HepG2 (cell line): ENCODE data around the gene TOM1L1. TPM values are rescaled to one million over a fixed set of nuclear protein-coding genes. Genes with fewer than 3 reads are reported as not detected.
A peak's percentile ranks its signal among the peaks of the same experiment; 100 is the strongest.

Experiments
- BRD4 ChIP-seq: sonication (generic); formaldehyde crosslinking; IDR thresholded peaks from 2 replicates; pipeline ENCODE4 v1.4.0; 2020; ENCODE audit warnings: missing genetic modification reagents
- CENPX ChIP-seq: sonication (generic); formaldehyde crosslinking; IDR thresholded peaks from 2 replicates; pipeline ENCODE4 v1.9.0; 2021; ENCODE audit warnings: mild to moderate bottlenecking, missing genetic modification reagents, moderate library complexity
- ESRRA ChIP-seq: sonication (generic); formaldehyde crosslinking; IDR thresholded peaks from 2 replicates; pipeline ENCODE4 v1.5.1; 2020; ENCODE audit warnings: mild to moderate bottlenecking, low read depth, missing genetic modification reagents
- GATAD1 ChIP-seq: IDR thresholded peaks from 2 replicates; pipeline ENCODE4 v1.6.1; 2016; ENCODE audit warnings: missing genetic modification reagents, missing compliant biosample characterization
- IRX3 ChIP-seq: sonication (generic); formaldehyde crosslinking; IDR thresholded peaks from 2 replicates; pipeline ENCODE4 v1.8.1; 2023; ENCODE audit warnings: mild to moderate bottlenecking, low read depth, missing genetic modification reagents, borderline replicate concordance
- MAFF ChIP-seq: IDR thresholded peaks from 2 replicates; pipeline ENCODE4 v1.6.1; 2011; ENCODE audit warnings: low read depth, low read length, improper control_type of control experiment
- NONO ChIP-seq, 2 experiments: fragments of 450-650 bp in 1 of 2; sonication (generic) in 1 of 2; formaldehyde crosslinking in 1 of 2; IDR thresholded peaks in 1 of 2; conservative IDR thresholded peaks in 1 of 2; 2 replicates each; pipeline versions ENCODE4 v1.6.1 to v1.8.0; 2017 to 2022; ENCODE audit warnings: mild to moderate bottlenecking in 1 of 2, missing genetic modification reagents in 1 of 2, moderate library complexity in 1 of 2
- PITX1 ChIP-seq: sonication (generic); formaldehyde crosslinking; IDR thresholded peaks from 2 replicates; pipeline ENCODE4 v1.5.1; 2020; ENCODE audit warnings: mild to moderate bottlenecking, missing genetic modification reagents
- PLRG1 ChIP-seq: fragments of 450-650 bp; conservative IDR thresholded peaks from 2 replicates; pipeline ENCODE4 v1.6.1; 2016
- RAD21 ChIP-seq: fragments of 450-650 bp; formaldehyde crosslinking; IDR thresholded peaks from 2 replicates; pipeline ENCODE4 v1.5.0; 2020; ENCODE audit warnings: mild to moderate bottlenecking
- ZBTB38 ChIP-seq: sonication (generic); formaldehyde crosslinking; IDR thresholded peaks from 2 replicates; pipeline ENCODE4 v1.5.1; 2020; ENCODE audit warnings: mild to moderate bottlenecking, missing genetic modification reagents
- ZC3H13 ChIP-seq: sonication (generic); formaldehyde crosslinking; IDR thresholded peaks from 2 replicates; pipeline ENCODE4 v1.8.1; 2023; ENCODE audit warnings: mild to moderate bottlenecking, missing genetic modification reagents, moderate library complexity
- ZNF20 ChIP-seq: sonication (generic); formaldehyde crosslinking; IDR thresholded peaks from 2 replicates; pipeline ENCODE4 v1.4.0; 2020; ENCODE audit warnings: mild to moderate bottlenecking, moderate library complexity, missing genetic modification reagents
- ZNF446 ChIP-seq: sonication (generic); formaldehyde crosslinking; IDR thresholded peaks from 2 replicates; pipeline ENCODE4 v1.5.0; 2020; ENCODE audit warnings: mild to moderate bottlenecking, missing genetic modification reagents
- ZNF556 ChIP-seq: sonication (generic); formaldehyde crosslinking; IDR thresholded peaks from 2 replicates; pipeline ENCODE4 v1.4.0; 2020; ENCODE audit warnings: mild to moderate bottlenecking, missing genetic modification reagents, borderline replicate concordance
- polyA plus RNA-seq, 8 experiments: library from polyadenylated mRNA; depleted of rRNA in 3 of 8; stranded (reverse) in 7 of 8; unstranded in 1 of 8; fragments of >200 nt; fragmentation: Illumina TruSeq in 4 of 8; extraction: Trizol in 4 of 8; gene quantifications; 2 replicates each; pipeline versions ENCODE4 v1.2.1 to v1.2.3, GENCODE V29; 2011 to 2016; ENCODE audit warnings: low read depth in 4 of 8, missing spikeins in 1 of 8, mixed read lengths in 1 of 8; ENCODE audit not compliant: insufficient read depth in 1 of 8
- total RNA-seq, 5 experiments: library from RNA; depleted of rRNA; stranded (reverse); fragments of >200 nt; fragmentation: Illumina TruSeq; extraction: Trizol; gene quantifications; 2 replicates each; pipeline ENCODE4 v1.2.3, GENCODE V29; 2016; ENCODE audit warnings: low read depth in 1 of 5
- TF ChIP-seq, protein P1 (sequence below): sonication (generic); formaldehyde crosslinking; IDR thresholded peaks from 2 replicates; pipeline ENCODE4 v1.4.0; 2020; ENCODE audit warnings: missing genetic modification reagents
- TF ChIP-seq, protein P2 (sequence below): sonication (generic); formaldehyde crosslinking; IDR thresholded peaks from 2 replicates; pipeline ENCODE4 v1.8.0; 2022; ENCODE audit warnings: mild to moderate bottlenecking, missing genetic modification reagents, moderate library complexity
- TF ChIP-seq, protein P3 (sequence below): sonication (generic); formaldehyde crosslinking; IDR thresholded peaks from 2 replicates; pipeline ENCODE4 v1.5.1; 2020; ENCODE audit warnings: missing genetic modification reagents, mild to moderate bottlenecking, borderline replicate concordance
- TF ChIP-seq, protein P4 (sequence below): sonication (generic); formaldehyde crosslinking; IDR thresholded peaks from 2 replicates; pipeline ENCODE4 v1.5.1; 2020; ENCODE audit warnings: missing genetic modification reagents, mild to moderate bottlenecking, borderline replicate concordance
- TF ChIP-seq, protein P5 (sequence below): sonication (generic); formaldehyde crosslinking; IDR thresholded peaks from 2 replicates; pipeline ENCODE4 v1.4.0; 2020; ENCODE audit warnings: missing genetic modification reagents

Gene TOM1L1
- total and polyA plus RNA-seq, 2 of the 13 experiments (the other 11 are each of a cell fraction or from before 2014, with no cell fraction given), result 45.3 to 51.3 TPM

DNA sequence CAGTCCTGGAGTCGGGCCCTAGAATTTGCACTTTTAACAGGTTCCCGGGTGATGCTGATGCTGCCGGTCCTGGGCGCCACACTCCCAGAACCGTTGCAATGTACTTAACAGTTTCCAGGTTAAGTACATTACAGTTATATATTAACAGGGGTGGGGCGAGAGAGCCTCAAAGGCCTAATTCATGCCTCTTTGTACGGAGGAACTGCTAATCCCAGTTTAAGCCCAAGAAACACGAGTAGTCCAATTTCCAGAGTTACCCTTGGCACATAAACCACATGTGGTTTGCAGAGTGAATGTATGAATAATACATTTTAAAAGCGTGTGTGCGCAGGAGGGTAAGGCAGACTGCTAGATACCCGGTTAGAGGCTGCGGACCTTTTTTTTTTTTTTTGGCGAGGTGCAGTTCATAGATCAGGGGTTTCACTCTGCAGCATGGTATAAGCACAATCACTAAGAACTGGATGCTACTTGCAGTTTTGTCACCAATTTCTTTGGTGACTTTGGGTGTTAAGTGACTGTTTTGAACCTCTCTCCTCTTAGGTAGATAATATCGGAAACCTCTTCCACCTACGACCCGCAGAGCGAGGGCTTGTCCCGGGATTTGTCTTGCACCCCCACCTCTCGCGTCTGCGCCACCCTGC lies 67.1 kb downstream of the TOM1L1 start (continued):
- TF ChIP-seq, protein P1, sequence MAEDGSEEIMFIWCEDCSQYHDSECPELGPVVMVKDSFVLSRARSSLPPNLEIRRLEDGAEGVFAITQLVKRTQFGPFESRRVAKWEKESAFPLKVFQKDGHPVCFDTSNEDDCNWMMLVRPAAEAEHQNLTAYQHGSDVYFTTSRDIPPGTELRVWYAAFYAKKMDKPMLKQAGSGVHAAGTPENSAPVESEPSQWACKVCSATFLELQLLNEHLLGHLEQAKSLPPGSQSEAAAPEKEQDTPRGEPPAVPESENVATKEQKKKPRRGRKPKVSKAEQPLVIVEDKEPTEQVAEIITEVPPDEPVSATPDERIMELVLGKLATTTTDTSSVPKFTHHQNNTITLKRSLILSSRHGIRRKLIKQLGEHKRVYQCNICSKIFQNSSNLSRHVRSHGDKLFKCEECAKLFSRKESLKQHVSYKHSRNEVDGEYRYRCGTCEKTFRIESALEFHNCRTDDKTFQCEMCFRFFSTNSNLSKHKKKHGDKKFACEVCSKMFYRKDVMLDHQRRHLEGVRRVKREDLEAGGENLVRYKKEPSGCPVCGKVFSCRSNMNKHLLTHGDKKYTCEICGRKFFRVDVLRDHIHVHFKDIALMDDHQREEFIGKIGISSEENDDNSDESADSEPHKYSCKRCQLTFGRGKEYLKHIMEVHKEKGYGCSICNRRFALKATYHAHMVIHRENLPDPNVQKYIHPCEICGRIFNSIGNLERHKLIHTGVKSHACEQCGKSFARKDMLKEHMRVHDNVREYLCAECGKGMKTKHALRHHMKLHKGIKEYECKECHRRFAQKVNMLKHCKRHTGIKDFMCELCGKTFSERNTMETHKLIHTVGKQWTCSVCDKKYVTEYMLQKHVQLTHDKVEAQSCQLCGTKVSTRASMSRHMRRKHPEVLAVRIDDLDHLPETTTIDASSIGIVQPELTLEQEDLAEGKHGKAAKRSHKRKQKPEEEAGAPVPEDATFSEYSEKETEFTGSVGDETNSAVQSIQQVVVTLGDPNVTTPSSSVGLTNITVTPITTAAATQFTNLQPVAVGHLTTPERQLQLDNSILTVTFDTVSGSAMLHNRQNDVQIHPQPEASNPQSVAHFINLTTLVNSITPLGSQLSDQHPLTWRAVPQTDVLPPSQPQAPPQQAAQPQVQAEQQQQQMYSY (CRISPR knock-in tag), result no peak
- TF ChIP-seq BRD4 (CRISPR knock-in tag) (no peak), RAD21 (CRISPR knock-in tag) (no peak), ZNF556 (CRISPR knock-in tag) (0 out of 2 replicates have a peak, but pooled peaks have one; percentile 30), ZNF20 (CRISPR knock-in tag) (no peak), CENPX (CRISPR knock-in tag) (no peak), GATAD1 (CRISPR knock-in tag) (no peak), ESRRA (CRISPR knock-in tag) (no peak), PLRG1 (no peak), NONO (IDR thresholded peaks at IDR 0.05) (no peak), NONO (CRISPR knock-in tag; conservative IDR thresholded peaks at IDR 0.05) (no peak; the same call in 1 of the 2 replicates), ZC3H13 (CRISPR knock-in tag) (no peak), MAFF (no peak), ZNF446 (CRISPR knock-in tag) (no peak), PITX1 (peak; percentile 45), IRX3 (CRISPR knock-in tag) (no peak), ZBTB38 (no peak)
- TF ChIP-seq, protein P2, sequence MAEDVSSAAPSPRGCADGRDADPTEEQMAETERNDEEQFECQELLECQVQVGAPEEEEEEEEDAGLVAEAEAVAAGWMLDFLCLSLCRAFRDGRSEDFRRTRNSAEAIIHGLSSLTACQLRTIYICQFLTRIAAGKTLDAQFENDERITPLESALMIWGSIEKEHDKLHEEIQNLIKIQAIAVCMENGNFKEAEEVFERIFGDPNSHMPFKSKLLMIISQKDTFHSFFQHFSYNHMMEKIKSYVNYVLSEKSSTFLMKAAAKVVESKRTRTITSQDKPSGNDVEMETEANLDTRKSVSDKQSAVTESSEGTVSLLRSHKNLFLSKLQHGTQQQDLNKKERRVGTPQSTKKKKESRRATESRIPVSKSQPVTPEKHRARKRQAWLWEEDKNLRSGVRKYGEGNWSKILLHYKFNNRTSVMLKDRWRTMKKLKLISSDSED (CRISPR knock-in tag), result no peak
- TF ChIP-seq, protein P3, sequence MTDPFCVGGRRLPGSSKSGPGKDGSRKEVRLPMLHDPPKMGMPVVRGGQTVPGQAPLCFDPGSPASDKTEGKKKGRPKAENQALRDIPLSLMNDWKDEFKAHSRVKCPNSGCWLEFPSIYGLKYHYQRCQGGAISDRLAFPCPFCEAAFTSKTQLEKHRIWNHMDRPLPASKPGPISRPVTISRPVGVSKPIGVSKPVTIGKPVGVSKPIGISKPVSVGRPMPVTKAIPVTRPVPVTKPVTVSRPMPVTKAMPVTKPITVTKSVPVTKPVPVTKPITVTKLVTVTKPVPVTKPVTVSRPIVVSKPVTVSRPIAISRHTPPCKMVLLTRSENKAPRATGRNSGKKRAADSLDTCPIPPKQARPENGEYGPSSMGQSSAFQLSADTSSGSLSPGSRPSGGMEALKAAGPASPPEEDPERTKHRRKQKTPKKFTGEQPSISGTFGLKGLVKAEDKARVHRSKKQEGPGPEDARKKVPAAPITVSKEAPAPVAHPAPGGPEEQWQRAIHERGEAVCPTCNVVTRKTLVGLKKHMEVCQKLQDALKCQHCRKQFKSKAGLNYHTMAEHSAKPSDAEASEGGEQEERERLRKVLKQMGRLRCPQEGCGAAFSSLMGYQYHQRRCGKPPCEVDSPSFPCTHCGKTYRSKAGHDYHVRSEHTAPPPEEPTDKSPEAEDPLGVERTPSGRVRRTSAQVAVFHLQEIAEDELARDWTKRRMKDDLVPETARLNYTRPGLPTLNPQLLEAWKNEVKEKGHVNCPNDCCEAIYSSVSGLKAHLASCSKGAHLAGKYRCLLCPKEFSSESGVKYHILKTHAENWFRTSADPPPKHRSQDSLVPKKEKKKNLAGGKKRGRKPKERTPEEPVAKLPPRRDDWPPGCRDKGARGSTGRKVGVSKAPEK, result 0 out of 2 replicates have a peak, but pooled peaks have one; percentile 25
- TF ChIP-seq, protein P4, sequence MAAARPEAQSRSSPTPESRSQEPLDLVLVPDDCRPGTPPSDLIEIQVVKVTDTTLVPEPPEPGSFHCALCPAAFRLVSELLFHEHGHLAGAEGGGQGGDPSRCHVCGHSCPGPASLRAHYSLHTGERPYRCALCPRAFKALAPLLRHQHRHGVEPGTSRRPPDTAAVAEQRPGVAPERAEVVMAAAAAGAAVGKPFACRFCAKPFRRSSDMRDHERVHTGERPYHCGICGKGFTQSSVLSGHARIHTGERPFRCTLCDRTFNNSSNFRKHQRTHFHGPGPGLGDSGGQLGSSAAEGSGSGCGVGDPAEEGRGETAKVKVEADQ, result no peak
- TF ChIP-seq, protein P5, sequence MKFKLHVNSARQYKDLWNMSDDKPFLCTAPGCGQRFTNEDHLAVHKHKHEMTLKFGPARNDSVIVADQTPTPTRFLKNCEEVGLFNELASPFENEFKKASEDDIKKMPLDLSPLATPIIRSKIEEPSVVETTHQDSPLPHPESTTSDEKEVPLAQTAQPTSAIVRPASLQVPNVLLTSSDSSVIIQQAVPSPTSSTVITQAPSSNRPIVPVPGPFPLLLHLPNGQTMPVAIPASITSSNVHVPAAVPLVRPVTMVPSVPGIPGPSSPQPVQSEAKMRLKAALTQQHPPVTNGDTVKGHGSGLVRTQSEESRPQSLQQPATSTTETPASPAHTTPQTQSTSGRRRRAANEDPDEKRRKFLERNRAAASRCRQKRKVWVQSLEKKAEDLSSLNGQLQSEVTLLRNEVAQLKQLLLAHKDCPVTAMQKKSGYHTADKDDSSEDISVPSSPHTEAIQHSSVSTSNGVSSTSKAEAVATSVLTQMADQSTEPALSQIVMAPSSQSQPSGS (CRISPR knock-in tag), result no peak
